ENCODE measurements around the gene BOD1L2.

DNA sequence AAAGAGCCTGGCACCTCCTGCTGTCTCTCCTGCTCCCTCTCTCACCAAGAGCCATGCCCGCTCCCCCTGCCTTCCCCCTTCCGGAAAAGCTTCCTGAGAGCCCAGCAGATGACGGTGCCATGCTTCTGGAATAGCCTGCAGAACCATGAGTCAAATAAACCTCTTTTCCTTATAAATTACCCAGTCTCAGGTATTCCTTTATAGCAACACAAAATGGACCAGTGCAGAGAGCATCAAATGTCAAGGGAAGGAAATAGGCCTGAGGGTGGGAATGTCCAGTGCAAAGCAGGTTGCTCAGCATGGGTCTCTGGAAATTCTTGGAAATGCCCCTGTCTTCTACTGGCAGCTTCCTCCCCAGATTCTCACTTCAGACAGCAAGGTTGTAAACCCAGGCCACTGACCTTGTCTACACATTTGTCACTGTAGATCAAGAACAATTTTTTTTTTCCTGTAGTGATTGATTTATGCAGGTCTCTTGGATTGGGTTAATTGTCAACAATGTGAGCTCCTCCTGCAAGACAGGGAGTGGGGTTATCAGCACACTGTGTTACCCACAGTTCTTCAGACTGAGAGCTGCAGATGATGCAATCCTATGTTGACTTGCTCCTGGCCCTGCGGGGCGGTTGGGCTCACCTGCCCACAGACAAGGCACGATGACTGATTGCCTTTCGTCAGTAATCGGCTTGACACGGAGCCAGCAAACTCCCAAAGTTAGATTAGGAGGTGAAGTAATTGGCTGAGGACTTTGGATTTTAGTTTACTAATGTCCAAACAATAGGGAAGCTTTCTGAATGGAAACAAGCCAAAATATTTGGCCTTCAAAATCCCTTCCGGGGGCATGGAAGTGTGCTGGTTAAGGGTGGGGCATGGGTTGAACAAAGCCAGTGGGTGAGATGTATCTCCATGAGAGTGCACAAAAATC lies 5.4 kb upstream of the BOD1L2 start:
- no peak for TF ChIP-seq CTCF (IDR thresholded peaks at IDR 0.05)
- no peak for TF ChIP-seq POLR2A (IDR thresholded peaks at IDR 0.05)
- TF ChIP-seq EP300 (IDR thresholded peaks at IDR 0.05): no peak

Measured in tibial nerve (tissue), 4 donors.